CD4-positive, alpha-beta T cell treated with Interleukin-10 for 1 hour (primary cell): ENCODE measurements around the gene TMEM163.
"Not testable (repeated sequence)": the region's sequence is repeated elsewhere in the genome, so short reads cannot be mapped to it uniquely, and the experiment has no call there.

ENCODE experiments used
- DNase-seq: peaks from one replicate; pipeline ENCODE4 v3.0.0-alpha.2; 2020

TMEM163 gene

GRCh38 chr2:134572314-134573084, 146.3 kb downstream of the TMEM163 start:
- no peak for DNase-seq

DNA sequence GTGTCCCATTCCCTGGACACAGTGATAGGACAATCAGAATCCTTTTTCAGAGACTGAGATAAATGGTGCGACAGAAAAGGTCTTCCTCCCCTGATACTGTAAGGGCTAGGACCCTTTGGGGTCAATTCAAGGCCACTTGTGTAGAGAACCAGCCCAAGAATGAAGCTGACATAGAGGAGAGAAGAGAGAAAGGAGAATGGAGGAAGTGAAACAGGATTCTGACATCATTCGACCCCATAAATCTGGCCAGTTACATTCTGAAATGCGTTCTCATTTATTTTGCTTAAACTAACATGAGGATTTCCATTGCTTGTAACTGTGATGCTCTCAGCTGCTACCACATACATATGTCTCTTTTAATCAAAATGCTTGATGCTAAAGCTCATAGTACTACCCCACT, 148.1 kb downstream of the TMEM163 start:
- no peak for DNase-seq

DNA sequence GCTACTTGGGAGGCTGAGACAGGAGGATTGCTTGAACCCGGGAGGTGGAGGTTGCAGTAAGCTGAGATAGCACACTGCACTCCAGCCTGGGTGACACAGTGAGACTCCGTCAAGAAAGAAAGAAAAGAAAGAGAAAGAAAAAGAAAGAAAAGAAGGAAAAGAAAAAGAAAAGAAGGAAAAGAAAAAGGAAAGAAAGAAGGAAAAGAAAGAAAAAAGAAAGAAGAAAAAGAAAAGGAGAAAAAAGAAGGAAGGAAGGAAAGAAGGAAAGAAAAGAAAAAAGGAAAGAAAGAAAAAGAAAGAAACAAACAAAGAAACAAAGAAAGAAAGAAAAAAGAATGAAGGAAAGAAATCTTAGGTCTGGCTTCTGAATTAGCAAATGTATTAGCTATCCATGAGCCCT, 150.4 kb downstream of the TMEM163 start:
- no peak for DNase-seq

GRCh38 chr2:134567666-134568065, 151.1 kb downstream of the TMEM163 start:
- DNase-seq = no peak

DNA sequence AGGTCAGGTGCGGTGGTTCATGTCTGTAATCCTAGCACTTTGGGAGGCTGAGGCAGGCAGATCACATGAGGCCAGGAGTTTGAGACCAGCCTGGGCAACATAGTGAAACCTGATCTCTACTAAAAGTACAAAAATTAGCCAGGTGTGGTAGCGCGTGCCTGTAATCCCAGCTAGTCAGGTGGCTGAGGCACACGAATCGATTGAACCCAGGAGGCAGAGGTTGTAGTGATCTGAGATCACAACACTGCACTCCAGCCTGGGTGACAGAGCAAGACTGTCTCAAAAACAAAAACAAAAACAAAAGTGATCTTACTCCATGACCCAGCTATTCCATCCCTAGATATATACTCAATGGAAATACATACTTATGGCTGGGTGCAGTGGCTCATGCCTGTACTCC, 153.8 kb downstream of the TMEM163 start:
- not testable (repeated sequence) for DNase-seq

DNA sequence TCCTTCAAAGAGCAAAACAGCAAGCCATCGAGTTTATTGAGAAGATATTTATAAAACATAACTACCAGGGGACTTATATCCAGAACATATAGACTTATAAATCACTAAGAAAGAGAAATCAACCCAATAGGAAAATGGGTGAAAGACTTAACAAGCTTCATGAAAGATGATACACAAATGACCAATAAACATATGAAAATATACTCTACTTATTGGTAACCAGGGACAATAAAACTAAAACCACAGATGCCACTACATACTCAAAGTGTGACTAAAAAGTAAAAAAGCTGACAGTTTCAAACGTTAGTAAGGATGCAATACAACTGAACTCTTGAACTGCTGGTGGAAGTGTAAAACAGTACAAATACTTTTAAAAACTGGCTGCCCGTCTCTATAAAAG, 154.3 kb downstream of the TMEM163 start:
- DNase-seq = no peak

- no peak for DNase-seq
Measured at GRCh38 chr2:134558208-134558830, 160.5 kb downstream of the TMEM163 start.

DNA sequence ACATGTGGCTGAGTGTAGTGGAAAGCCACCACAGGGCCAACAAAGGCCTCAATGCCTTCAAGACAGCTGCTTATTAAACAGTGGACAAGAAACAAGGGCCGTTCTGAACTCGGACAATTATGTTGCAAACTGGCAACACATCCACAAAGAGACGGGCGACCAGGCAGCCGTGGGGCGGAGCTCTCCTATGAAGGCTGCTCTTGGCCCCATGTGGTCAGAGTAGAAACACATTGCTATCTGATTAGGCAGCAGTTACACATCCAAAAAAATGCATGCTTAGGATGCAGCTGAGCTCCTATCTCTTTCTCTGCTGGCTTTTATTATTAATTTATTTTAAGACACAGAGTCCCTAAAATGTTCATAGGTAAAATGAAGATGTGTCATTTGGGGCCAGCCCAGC, 163.4 kb downstream of the TMEM163 start:
- DNase-seq = no peak

GRCh38 chr2:134553657-134554056, 165.1 kb downstream of the TMEM163 start:
- no peak for DNase-seq

DNA sequence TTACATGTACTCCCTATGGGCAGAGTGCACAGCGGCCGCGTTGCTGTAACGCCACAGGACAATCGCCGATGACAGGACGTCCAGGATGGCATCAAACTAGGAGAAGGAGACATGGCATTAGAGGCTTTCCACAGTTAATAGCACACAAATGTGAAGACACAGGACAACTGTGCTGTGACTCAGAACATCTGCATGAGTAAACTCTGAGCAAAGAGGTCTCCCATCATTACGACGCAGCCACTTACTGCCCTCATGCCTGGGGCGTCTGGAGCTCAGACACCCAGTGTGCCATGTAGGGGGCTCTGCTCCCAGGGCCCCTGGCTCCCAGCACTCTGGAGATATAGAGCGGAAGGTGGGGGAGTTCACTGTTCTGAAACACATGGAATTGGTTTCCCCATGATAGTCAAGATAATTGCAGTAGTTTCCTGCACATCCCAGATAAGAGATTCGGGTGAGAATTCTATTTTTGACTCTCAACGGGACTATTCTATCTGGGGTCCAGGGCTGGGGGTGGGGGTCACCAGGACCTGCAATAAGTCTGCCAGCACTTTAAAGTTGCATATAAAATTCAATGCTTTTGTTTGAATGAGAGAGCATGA, 168.1 kb downstream of the TMEM163 start:
- no peak for DNase-seq

DNA sequence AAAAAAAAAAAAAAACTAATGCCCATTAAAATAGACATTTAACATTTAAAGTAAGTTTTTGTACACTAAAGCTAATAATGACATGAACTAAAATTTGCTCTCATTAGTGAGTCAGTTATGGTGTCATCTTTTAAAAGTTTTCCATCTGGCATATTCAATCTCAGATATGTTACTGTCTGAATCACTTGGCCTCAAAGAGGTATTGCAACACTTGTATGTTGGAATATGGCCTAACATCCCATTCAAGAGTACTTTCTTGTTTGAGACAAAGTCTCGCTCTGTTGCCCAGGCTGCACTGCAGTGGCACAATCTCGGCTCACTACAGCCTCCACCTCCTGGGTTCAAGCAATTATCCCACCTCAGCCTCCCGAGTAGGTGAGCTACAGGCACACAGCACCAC, 169.7 kb downstream of the TMEM163 start:
- no peak for DNase-seq

- DNase-seq = no peak
Measured at GRCh38 chr2:134540990-134541389, 177.8 kb downstream of the TMEM163 start.

DNA sequence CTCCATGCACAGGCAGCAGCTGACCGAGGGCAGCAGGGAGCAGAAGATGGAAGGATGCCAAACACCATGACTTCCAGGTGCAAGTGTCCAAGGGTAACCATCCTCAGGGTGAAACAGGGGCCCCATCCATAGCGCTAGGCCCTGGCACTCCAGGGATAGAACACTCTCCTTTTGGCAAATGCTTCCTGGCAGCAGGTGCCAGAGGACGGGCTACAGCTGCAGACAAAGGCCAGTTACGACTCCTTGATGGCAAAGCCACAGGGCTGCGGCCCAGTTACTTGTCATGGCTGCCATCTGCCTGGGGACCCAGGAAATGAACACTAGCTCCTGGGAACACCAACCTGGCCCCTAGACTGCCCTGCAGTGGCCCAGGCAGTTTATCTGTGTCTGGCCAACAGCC, 178.8 kb downstream of the TMEM163 start:
- no peak for DNase-seq

DNA sequence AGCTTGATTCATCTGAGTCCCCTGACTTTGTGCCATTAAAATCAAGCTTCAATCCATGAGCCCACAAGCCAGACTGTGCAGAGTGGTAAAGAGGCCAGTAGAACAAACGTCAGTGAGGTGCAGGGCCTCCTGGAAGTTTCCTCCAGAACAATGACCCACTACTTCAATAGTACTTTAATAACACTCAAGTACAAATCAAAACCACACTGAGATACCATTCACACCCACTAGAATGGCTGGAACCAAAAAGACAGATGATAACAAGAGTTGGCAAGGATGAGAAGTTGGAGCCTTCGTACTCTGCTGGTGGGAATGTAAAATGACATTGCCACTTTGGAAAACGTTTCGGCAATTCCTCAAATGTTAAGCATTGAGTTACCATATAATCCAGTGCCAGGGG, 181.1 kb downstream of the TMEM163 start:
- DNase-seq = no peak

- no peak for DNase-seq
Measured at GRCh38 chr2:134537121-134537520, 181.7 kb downstream of the TMEM163 start.

DNA sequence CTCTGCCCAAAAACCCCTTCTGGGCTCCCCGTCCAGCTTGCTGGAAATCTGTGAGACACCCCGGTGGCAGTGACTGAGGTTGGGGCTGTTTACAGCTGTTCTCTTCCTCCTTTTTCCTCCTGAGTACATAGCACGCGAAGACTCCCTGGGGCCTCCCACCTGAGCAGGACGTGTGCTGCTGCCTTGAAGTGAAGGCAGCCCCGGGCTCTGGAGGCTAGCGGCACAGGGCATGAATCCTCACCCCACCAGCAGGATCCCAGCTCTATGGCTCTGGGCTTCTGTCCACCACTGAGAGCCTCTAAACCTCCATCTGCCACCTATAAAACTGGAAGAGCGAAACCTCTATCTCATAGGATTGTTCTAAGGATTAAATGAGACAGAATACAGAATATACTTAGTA, 182.5 kb downstream of the TMEM163 start:
- DNase-seq = no peak

DNA sequence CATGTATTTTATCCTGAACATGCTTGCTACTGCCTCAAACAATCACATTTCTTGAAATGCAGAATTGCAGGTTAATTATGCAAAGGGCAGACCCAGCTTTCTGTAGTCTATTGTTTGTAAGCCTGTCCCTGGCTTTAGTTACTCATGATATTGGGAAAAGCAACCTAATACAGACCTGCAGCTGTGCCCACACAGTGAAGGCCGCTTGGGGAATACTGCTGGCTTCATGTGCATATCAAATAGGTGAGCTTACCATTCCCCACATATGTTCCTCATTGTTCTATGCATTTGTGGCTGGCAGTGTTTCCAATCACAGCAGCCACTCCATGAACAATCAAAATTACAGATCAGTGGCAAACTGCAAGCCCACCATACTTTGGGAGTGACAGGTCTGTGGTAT, 186.3 kb downstream of the TMEM163 start:
- no peak for DNase-seq

- DNase-seq = no peak
Measured at GRCh38 chr2:134527381-134527780, 191.4 kb downstream of the TMEM163 start.

DNA sequence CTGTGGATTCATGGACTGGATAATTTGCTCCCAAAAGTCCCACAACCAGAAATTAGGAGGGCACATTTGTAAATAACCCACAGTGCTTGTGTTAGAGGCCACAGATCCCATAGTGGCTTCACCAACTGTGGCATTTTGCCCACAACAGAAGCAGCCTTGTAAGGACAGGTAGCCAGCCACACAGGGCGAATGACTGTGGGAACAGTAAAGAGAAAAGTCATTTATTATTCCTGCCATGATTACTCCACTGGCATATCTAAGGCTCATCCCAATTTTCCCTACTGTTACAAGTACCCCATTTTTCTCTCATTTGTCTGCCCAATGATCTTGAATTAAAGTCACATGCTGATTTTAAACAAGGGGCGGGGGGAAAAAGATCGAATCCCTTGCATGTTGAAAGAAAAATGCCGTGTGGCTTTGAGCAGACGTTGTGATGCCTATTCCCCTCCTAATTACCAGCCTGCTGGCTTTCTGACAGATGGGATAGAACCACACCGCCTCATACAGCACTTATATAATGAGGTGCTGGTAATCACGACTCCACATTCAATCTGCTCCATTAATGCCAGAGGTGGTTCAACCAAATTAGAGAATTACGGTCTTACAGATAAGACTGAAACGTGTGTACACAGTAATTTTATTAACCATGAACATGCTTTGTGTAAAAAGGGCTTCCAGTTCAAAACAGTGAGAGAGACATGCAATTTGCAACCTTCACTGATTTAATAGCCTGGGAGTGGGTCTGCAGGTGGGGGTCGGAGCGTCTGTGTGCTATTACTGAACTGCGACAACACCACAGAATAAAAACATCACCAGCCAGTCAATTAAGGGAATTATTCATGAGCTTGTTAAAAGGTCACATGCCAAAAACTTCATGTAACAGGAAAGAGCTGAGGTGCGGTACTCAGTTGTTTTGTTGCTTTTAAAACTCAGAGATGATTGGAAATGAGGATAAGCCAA, 196.0 kb downstream of the TMEM163 start:
- DNase-seq = no peak

- no peak for DNase-seq
Measured at GRCh38 chr2:134518101-134518500, 200.7 kb downstream of the TMEM163 start.

DNA sequence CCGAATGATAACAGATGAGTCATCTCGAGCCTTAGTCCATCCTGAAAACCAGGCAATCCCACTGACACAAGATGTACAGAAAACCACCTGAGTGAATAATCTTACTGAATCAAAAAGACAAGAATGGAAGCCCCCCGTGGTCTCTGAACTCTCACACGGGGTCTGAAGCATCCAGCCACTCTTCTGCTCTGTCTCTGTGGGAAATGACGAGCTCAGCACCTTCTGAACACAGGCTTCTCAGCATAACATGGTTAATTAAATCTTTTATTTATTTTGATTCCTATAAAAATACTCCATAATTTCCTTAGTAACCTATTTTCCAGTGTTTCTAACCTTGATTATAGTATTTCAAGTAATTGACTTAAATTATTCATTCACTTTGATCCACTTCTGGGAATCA, 203.7 kb downstream of the TMEM163 start:
- DNase-seq = no peak

- DNase-seq = no peak
Measured at GRCh38 chr2:134513465-134513804, 205.4 kb downstream of the TMEM163 start.

GRCh38 chr2:134512734-134513464, 205.9 kb downstream of the TMEM163 start:
- DNase-seq = no peak
